ENCODE measurements around the gene PDE9A. TPM values are rescaled to one million over a fixed set of nuclear protein-coding genes. Genes with fewer than 3 reads are reported as not detected.

PDE9A gene
- total RNA-seq, 1 donor from 2014 or later: 2.0 TPM

DNA sequence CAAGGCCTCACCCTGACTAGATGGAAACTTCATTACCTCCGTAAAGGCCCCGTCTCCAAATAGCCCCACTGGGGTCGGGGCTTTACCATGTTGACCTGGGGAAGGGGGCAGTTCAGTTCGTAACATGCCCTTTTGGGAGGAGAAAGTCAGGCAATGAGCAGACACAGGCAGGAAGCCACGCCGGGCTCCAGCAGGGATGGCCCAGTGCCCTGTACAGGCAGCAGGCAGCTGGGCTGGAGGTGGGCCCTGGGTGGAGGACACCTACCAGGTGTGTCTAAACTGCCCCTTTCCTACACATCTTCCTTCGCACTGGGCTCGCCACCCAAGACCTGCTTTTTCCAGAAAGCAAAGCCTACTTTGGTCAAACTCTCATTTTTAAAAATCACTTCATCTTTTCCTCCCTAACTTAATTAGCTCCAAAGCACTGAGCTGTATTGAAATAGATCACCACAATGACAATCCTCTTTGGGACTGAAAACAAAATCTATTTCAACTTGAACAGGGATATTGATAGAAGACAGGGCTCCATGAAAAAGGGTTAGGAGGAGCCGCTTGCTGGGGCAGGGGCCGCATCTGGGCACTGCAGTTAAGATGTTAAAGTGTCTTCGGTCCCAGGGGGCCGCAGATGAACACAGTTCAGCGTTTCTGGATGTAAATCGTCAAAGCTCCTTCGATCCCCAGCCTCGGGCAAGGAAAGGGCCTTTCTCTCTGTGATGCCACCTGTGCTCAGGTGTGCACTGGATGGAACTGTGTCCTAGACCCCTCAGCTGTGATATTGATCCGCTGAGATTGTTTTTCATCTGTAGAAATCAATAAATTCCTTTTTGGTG lies 104.6 kb downstream of the PDE9A start:
- no peak for DNase-seq (ENCODE audit: low read depth)
- TF ChIP-seq, protein P1, sequence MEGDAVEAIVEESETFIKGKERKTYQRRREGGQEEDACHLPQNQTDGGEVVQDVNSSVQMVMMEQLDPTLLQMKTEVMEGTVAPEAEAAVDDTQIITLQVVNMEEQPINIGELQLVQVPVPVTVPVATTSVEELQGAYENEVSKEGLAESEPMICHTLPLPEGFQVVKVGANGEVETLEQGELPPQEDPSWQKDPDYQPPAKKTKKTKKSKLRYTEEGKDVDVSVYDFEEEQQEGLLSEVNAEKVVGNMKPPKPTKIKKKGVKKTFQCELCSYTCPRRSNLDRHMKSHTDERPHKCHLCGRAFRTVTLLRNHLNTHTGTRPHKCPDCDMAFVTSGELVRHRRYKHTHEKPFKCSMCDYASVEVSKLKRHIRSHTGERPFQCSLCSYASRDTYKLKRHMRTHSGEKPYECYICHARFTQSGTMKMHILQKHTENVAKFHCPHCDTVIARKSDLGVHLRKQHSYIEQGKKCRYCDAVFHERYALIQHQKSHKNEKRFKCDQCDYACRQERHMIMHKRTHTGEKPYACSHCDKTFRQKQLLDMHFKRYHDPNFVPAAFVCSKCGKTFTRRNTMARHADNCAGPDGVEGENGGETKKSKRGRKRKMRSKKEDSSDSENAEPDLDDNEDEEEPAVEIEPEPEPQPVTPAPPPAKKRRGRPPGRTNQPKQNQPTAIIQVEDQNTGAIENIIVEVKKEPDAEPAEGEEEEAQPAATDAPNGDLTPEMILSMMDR (conservative IDR thresholded peaks at IDR 0.05; ENCODE audit: low read depth, low read length): no peak

DNA sequence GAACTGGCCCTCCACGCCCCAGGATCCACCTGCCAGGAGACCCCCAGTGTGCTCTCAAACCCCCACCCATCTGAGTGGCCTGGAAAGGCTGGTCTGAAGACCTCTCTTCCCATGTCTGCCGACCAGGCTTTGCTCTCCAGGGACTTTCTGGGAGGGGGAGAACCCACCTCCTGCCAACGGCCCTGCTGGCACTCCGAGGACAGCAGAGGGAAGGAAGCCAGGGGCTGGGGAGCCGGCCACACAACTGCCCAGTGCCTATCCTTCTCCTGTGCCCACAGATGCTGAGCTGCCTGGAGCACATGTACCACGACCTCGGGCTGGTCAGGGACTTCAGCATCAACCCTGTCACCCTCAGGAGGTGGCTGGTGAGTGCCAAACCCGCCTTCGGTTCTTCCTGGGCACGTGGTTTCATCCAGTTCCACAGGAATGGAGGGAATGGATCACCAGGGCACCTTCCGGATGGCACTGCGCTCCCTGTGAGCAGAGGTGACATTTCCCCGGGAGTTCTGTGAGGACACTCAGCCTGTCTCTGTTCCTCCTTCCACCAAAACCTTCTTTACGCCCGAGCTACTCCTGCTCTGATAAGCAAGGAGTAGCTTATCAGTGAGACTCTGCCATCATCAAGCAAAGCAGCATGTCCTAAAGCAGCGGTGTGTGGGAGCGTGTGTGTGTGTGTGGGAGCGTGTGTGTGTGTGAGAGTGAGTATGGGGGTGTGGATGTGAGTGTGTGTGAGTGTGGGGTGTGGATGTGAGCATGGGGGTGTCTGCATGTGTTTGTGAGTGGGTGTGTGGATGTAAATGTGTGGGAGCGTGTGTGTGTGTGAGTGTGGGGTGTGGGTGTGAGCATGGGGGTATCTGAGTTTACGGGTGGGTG lies 105.5 kb downstream of the PDE9A start:
- TF ChIP-seq, protein P1 (conservative IDR thresholded peaks at IDR 0.05; ENCODE audit: low read depth, low read length): no peak
- DNase-seq (ENCODE audit: low read depth): no peak
- no peak overlapping the region for H3K4me3 ChIP-seq (ENCODE audit: low read depth, low read length)

More for the DNA sequence above, 104.6 kb downstream of the PDE9A start:
- H3K4me3 ChIP-seq (ENCODE audit: low read depth, low read length): no peak overlapping the region

DNA sequence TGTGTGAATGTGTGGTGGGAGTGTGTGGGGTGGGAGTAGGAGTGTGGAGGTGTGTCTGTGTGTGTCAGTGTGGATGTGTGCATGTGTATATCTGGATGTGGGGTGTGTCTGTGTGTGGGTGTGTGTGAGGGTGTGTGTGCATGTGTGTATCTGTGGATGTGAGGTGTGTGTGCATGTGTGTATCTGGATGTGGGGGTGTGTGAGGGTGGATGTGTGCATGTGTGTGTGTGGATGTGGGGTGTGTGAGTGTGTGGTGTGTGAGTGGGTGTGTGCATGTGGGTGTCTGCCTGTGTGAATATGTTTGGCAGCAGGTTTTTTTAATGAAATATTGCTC lies 106.1 kb downstream of the PDE9A start:
- TF ChIP-seq, protein P1 (conservative IDR thresholded peaks at IDR 0.05; ENCODE audit: low read depth, low read length): no peak
- no peak for DNase-seq (ENCODE audit: low read depth)
- no peak overlapping the region for H3K4me3 ChIP-seq (ENCODE audit: low read depth, low read length)

DNA sequence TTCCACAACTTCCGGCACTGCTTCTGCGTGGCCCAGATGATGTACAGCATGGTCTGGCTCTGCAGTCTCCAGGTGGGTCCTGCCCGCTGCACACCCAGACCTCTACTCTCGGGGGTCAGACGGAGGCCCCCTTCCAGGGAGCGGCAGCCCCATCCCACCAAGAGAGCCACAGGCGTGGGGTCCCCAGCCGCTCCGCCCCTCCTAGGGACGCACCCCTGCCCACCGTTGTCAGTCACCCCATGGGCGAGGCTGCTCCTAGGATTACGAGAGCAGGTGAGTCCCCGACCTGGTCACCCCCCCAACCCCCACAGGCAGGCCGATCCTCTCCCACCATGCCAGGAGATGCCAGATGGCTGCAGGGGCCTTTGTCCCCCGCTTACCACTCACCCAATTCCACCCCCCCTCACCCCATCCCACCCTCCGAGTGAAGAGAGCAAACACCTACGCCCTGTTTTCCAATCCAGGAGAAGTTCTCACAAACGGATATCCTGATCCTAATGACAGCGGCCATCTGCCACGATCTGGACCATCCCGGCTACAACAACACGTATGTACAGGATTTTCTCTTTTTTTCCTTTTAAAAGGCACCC lies 107.0 kb downstream of the PDE9A start:
- H3K4me3 ChIP-seq (ENCODE audit: low read depth, low read length): no peak overlapping the region
- DNase-seq (ENCODE audit: low read depth): no peak
- TF ChIP-seq, protein P1 (conservative IDR thresholded peaks at IDR 0.05; ENCODE audit: low read depth, low read length): no peak

DNA sequence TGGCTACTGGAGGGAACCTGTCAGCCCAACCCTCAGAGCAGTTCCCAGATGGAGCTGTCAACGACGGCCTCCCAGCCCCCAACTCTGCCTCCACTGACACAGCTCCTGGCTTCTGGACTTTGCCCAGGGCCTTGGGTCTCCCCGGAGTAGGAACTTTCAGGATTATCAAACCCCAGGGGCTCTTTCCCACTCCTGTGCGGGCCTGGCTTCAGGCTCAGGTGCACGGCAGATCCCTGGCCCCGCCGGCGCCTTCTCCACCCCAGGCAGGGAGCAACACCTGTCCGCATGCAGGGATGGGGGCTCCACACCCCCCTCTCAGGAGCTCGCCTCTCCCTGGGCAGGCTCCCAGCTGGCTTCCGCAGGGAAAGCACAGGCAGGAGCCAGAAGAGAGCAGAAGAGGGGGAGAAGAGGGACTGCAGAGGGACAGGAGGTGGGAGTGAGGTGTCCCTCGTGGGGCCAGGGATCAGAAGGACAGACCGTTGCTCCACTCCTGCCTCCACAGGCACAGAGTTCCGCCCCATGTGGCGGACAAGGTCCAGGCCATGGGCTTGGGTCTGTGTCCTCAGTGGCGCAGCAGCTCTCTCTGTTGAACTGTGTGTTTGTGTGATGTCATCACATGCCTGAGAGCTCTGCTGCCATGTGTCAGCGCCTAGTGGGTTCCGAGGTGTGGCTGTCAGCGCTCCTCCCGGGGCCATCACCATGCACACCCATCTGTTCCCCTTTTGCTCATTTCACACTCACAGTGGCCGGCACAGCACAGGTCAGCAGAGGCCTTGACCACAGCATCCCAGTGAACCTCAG lies 107.7 kb downstream of the PDE9A start:
- no peak overlapping the region for H3K4me3 ChIP-seq (ENCODE audit: low read depth, low read length)
- no peak for DNase-seq (ENCODE audit: low read depth)
- TF ChIP-seq, protein P1 (conservative IDR thresholded peaks at IDR 0.05; ENCODE audit: low read depth, low read length): no peak

DNA sequence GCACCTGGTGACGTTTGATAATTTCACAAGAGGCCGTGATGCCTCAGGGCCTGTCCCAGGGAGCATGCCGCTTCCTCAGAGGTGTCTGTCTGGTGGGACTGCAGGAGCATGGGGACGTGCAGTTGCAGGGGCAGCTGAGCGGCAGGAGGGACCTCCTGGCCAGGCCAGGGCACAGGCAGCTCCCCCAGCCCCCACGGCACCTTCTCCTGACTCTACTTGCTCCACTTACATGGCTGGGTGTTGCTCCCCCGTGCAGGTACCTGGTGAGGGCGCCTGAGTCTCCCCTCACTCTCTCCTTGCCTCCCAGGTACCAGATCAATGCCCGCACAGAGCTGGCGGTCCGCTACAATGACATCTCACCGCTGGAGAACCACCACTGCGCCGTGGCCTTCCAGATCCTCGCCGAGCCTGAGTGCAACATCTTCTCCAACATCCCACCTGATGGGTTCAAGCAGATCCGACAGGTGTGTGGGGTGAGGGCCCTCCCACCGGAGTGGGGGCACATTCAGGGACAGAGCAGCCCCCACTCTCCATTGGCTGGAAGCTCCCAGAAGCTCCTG lies 108.4 kb downstream of the PDE9A start:
- TF ChIP-seq, protein P1 (conservative IDR thresholded peaks at IDR 0.05; ENCODE audit: low read depth, low read length): no peak
- H3K4me3 ChIP-seq (ENCODE audit: low read depth, low read length): no peak overlapping the region
- no peak for DNase-seq (ENCODE audit: low read depth)

Data from epithelial cell of proximal tubule (primary cell).